A549 (cell line): ENCODE measurements around the gene CSMD2.

ENCODE experiments used
- BHLHE40 ChIP-seq: IDR thresholded peaks from 2 replicates; pipeline ENCODE4 v1.6.1; 2012; ENCODE audit warnings: low read depth, low read length, inconsistent platforms
- CBX8 ChIP-seq: fragments of 200-600 bp; sonication (generic); IDR thresholded peaks from 2 replicates; pipeline ENCODE4 v1.6.1; 2016
- EP300 ChIP-seq, 2 experiments: fragments of >200 bp; sonication (Bioruptor Twin); formaldehyde crosslinking; IDR thresholded peaks; 2 replicates in 1 of 2; 3 replicates in 1 of 2; pipeline ENCODE4 v1.6.1; 2016 to 2017
- HOXA7 ChIP-seq: fragments of 250-450 bp; sonication (Bioruptor Pico); IDR thresholded peaks from 2 replicates; pipeline ENCODE4 v1.5.0; 2020; ENCODE audit warnings: mild to moderate bottlenecking, moderate library complexity
- HOXB5 ChIP-seq: fragments of 250-450 bp; sonication (Bioruptor Pico); IDR thresholded peaks from 2 replicates; pipeline ENCODE4 v1.5.0; 2020; ENCODE audit warnings: mild to moderate bottlenecking, moderate library complexity
- KDM5A ChIP-seq: fragments of 200-600 bp; sonication (generic); IDR thresholded peaks from 2 replicates; pipeline ENCODE4 v1.6.1; 2016; ENCODE audit warnings: antibody characterized with exemption, mild to moderate bottlenecking
- POLR2A ChIP-seq: IDR thresholded peaks from 2 replicates; pipeline ENCODE4 v1.6.1; 2012; ENCODE audit warnings: mild to moderate bottlenecking, low read length
- RCOR1 ChIP-seq: fragments of 150-350 bp; IDR thresholded peaks from 2 replicates; pipeline ENCODE4 v1.6.1; 2014; ENCODE audit warnings: antibody characterized with exemption, low read length, low read depth
- RFX5 ChIP-seq: fragments of 450-650 bp; IDR thresholded peaks from 2 replicates; pipeline ENCODE4 v1.7.1; 2014; ENCODE audit warnings: antibody characterized with exemption, mild to moderate bottlenecking, moderate library complexity
- SMC3 ChIP-seq: fragments of >200 bp; sonication (Bioruptor Twin); formaldehyde crosslinking; IDR thresholded peaks from 3 replicates; pipeline ENCODE4 v1.6.1; 2018; ENCODE audit warnings: inconsistent platforms
- ZFP36 ChIP-seq: fragments of 450-650 bp; IDR thresholded peaks from 2 replicates; pipeline ENCODE4 v1.6.1; 2014; ENCODE audit warnings: borderline replicate concordance; ENCODE audit not compliant: partially characterized antibody
- TF ChIP-seq, protein P1 (sequence below): fragments of >200 bp; sonication (Bioruptor Twin); formaldehyde crosslinking; IDR thresholded peaks from 3 replicates; pipeline ENCODE4 v1.5.1; 2016
- TF ChIP-seq, protein P2 (sequence below): fragments of 200-600 bp; sonication (generic); IDR thresholded peaks from 2 replicates; pipeline ENCODE4 v1.6.1; 2016; ENCODE audit warnings: antibody characterized with exemption, mild to moderate bottlenecking, moderate library complexity

DNA sequence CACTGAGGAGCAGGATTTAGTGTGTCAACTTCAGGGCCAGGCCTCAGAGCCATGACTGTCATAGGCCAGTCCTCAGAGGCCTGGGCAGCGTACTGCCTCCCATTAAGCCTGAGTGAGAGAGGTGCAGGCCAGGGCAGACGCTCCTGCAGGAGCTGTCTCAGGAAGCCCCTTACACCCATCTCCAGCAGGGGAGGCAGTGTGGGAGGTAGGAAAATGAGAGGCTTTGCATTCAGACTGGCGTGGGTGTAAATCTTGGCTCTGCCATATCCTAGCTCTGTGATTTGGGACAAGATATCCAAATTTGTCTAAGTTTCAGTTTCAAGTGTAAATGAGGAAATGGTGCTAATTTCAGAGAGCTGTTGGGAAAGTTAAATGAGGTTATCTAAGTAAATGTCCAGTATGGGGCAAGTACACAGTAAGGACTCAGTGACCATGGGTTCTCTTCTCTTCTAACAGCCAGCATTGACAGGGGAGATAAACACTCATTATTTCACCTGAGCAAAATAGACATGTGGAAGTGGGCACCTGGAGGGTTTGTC is 508.5 kb downstream of the CSMD2 start:
- TF ChIP-seq CBX8 = no peak
- no peak for TF ChIP-seq ZFP36
- no peak for TF ChIP-seq HOXA7
- TF ChIP-seq, protein P1, sequence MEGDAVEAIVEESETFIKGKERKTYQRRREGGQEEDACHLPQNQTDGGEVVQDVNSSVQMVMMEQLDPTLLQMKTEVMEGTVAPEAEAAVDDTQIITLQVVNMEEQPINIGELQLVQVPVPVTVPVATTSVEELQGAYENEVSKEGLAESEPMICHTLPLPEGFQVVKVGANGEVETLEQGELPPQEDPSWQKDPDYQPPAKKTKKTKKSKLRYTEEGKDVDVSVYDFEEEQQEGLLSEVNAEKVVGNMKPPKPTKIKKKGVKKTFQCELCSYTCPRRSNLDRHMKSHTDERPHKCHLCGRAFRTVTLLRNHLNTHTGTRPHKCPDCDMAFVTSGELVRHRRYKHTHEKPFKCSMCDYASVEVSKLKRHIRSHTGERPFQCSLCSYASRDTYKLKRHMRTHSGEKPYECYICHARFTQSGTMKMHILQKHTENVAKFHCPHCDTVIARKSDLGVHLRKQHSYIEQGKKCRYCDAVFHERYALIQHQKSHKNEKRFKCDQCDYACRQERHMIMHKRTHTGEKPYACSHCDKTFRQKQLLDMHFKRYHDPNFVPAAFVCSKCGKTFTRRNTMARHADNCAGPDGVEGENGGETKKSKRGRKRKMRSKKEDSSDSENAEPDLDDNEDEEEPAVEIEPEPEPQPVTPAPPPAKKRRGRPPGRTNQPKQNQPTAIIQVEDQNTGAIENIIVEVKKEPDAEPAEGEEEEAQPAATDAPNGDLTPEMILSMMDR = no peak
- TF ChIP-seq, protein P2, sequence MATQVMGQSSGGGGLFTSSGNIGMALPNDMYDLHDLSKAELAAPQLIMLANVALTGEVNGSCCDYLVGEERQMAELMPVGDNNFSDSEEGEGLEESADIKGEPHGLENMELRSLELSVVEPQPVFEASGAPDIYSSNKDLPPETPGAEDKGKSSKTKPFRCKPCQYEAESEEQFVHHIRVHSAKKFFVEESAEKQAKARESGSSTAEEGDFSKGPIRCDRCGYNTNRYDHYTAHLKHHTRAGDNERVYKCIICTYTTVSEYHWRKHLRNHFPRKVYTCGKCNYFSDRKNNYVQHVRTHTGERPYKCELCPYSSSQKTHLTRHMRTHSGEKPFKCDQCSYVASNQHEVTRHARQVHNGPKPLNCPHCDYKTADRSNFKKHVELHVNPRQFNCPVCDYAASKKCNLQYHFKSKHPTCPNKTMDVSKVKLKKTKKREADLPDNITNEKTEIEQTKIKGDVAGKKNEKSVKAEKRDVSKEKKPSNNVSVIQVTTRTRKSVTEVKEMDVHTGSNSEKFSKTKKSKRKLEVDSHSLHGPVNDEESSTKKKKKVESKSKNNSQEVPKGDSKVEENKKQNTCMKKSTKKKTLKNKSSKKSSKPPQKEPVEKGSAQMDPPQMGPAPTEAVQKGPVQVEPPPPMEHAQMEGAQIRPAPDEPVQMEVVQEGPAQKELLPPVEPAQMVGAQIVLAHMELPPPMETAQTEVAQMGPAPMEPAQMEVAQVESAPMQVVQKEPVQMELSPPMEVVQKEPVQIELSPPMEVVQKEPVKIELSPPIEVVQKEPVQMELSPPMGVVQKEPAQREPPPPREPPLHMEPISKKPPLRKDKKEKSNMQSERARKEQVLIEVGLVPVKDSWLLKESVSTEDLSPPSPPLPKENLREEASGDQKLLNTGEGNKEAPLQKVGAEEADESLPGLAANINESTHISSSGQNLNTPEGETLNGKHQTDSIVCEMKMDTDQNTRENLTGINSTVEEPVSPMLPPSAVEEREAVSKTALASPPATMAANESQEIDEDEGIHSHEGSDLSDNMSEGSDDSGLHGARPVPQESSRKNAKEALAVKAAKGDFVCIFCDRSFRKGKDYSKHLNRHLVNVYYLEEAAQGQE = no peak
- TF ChIP-seq POLR2A = no peak
- no peak for TF ChIP-seq BHLHE40
- no peak for TF ChIP-seq KDM5A
- no peak for TF ChIP-seq SMC3
- TF ChIP-seq EP300 (IDR thresholded peaks at IDR 0.05) = no peak
- no peak for TF ChIP-seq HOXB5 (CRISPR knock-in tag)
- TF ChIP-seq RFX5 = no peak
- TF ChIP-seq RCOR1 = no peak
